Measurements from ENCODE around the gene KLRC1. TPM values are rescaled to one million over a fixed set of nuclear protein-coding genes. Genes with fewer than 3 reads are reported as not detected.
"Not testable (repeated sequence)": the region's sequence is repeated elsewhere in the genome, so short reads cannot be mapped to it uniquely, and the experiment has no call there.

The KLRC1 gene
- total RNA-seq, result 0.95 TPM

DNA sequence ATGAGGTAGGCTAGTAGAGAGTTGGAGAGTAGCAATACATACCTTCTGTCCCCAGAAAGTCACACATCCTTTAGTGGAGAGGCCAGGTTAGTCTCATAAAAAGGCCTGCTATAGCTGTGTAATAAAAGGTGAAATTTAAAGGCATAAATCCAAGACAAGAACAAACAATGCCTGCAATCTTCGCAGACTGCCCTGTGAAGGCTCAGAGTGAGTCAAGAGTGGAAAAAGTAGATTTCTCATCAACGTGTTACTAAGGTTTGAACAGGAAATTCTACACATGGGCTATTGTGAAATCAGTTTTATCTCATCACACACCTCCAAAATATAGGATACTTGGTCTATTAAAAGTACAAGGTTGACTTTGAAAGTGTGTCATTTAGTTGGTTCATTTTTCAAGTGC lies at the start of gene KLRC1:
KLRC1 (minus strand) TSS at position 222 of the 400 bp plus-strand sequence. CDS start 2,221 bp downstream, outside the sequence.
- no peak for DNase-seq (ENCODE audit: low spot score)

DNA sequence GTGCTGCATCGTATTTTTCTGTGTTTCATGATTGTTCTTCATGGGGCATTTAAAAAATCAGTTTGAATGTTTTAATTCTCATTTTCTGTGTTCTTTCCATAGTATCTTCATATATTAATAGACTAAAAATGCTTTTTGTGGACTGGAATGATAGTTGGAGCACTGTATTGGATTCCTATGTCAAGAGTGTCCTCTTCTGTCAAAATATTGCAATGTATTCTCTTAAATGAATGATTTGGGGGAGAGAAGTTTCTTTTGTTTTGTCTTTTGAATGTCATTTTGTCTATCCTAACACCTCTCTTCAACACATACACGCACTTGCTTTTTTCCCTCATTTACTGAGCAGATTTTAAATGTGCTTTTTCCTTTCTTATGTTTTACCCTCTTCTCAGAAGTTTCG lies 47.9 kb upstream of the KLRC1 start:
- DNase-seq (ENCODE audit: low spot score), result no peak

DNA sequence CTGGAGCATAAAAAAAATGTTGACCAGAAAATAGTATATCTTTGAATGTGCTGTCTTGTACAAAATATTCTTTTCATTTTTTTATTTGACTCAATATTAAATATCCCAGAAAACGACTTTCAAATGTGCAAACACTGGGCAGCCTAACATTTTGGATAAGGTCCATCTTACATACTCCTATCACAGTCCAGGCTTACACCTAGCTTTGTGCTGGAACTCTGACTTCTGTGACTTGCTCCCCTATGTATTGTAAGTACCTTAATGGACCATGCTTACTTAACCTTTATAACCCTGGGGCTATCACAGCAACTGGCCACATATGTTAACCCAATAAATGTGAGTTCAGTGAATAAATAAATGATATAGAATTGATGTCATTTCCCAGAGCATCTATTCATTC lies 44.9 kb upstream of the KLRC1 start:
- DNase-seq (ENCODE audit: low spot score), result no peak

DNA sequence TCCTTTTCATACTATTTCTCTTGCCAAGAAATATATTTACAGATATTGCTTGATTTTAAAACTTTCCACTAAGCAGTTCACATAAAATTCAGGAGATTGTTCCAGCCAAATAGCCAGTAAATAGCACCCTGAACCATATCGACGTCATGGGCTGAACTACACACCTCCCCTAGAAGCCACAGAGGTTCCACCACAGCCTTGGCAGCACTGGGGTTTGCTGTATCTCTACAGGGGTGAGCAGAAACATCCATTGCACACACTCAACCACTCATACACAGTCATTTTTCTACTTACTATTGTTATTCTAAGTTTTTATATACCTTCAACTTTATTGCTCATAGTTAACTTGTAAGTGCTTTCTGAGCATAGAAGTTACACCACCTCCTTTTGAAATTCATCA lies 44.4 kb upstream of the KLRC1 start:
- DNase-seq (ENCODE audit: low spot score), result no peak

DNA sequence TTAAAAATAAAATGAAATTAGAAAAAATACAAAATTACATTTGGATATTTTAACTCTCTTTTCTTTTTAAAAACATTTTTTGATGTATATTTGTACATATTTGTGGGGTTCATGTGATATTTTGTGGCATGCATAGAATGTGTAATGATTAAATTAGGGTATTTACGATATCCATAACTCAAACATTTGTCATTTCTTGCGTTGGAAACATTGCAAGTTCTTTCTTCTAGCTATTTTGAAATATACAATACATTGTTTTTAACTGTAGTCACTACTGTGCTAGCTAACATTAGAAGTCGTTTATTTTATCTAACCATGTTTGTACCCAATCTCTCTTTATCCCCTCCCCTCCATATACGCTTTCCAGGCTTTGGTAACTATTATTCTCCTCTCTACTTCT lies 38.6 kb upstream of the KLRC1 start:
- no peak for DNase-seq (ENCODE audit: low spot score)

DNA sequence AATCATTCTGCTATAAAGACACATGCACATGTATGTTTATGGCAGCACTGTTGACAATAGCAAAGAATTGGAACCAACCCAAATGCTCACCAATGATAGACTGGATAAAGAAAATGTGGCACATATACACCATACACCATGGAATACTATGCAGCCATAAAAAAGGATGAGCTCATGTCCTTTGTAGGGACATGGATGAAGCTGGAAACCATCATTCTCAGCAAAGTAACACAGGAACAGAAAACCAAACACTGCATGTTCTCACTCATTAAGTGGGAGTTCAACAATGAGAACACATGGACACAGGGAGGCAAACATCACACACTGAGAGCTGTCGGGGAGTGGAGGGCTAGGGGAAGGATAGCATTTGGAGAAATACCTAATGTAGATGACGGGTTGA lies 34.2 kb upstream of the KLRC1 start:
- not testable (repeated sequence) for DNase-seq (ENCODE audit: low spot score)

DNA sequence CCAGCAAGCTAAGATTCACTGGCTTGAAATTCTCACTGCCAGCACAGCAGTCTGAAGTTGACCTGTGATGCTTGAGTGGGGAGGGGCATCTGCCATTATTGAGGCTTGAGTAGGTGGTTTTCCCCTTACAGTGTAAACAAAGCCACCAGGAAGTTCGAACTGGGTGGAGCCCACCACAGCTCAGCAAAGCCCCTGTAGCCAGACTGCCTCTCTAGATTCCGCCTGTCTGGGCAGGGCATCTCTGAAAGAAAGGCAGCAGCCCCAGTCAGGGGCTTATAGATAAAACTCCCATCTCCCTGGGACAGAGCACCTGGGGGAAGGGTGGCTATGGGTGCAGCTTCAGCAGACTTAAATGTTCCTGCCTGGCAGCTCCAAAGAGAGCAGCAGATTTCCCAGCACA lies 28.7 kb upstream of the KLRC1 start:
- not testable (repeated sequence) for DNase-seq (ENCODE audit: low spot score)

DNA sequence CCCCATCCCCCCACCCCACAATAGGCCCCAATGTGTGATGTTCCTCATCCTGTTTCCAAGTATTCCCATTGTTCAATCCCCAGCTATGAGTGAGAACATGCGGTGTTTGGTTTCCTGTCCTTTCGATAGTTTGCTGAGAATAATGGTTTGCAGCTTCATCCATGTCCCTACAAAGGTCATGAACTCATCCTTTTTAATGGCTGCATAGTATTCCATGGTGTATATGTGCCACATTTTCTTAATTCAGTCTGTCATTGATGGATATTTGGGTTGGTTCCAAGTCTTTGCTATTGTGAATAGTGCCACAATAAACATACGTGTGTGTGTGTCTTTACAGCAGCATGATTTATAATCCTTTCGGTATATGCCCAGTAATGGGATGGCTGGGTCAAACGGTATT lies 19.6 kb upstream of the KLRC1 start:
- not testable (repeated sequence) for DNase-seq (ENCODE audit: low spot score)

DNA sequence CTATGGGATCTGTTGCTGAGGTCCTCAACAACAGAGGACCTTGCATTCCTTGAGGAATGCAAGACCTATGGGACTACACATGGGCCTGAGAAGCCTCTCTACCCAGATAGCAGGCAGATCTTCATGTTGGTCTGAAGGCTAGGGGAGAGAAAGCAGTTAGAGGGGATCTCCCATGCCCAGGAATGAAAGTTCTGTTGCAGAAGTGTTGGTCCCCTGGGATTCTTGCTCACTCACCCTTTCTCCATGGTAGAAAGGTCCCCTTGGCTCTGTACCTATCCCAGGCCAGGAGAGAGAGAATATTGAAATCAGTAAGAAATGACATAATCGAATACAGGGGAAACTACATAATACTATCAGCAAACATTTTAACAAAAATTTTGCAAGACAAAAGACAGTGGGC lies 16.5 kb upstream of the KLRC1 start:
- no peak for DNase-seq (ENCODE audit: low spot score)

DNA sequence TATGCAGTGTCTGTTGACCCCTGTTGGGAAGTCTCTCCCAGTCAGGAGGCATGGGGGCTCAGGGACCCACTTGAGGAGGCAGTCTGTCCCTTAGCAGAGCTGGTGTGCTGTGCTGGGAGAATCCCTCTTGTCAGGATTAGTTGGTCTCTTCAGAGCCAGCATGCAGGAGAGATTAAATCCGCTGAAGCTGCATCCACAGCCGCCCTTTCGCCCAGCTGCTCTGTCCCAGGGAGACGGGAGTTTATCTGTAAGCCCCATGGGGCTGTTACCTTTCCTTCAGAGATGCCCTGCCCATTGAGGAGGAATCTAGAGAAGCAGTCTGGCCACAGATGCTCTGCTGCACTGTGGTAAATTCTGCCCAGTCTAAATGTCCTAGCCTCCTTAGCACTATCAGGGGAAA lies 13.1 kb upstream of the KLRC1 start:
- no peak for DNase-seq (ENCODE audit: low spot score)

DNA sequence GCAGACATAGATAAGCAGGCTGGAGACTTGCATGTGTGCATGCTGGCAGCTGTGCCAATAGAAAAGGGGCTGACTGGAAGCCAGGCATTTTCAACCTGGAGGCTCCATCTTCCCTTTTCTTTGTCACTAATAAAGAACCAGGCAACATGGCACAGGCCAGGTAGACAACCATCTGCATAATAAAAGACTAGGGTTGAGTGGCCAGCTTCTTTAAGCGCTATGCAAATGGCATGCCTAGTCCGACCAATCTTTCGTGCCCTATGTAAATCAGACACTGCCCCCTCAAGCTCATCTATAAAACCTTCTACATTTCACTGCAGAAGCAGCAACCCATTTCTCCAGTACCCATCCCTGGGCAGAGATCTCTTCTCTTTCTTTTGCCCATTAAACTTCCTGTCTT lies 4.6 kb upstream of the KLRC1 start:
- no peak for DNase-seq (ENCODE audit: low spot score)

DNA sequence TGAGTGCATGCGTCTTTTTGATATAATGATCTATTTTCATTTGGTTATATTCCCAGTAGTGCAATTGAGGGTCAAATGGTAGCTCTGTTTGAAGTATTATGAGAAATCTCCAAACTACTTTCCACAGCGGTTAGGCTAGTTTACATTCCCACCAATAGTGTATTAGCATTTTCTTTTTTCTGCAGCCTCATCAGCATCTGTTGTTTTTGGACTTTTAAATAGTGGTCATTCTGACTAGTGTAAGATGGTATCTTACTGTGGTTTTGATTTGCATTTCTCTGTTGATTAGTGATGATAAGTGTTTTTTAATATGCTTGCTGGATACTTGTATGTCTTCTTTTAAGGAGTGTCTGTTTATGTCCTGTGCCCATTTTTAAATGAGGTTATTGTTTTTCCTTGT lies 3.7 kb upstream of the KLRC1 start:
- DNase-seq (ENCODE audit: low spot score), result no peak

DNA sequence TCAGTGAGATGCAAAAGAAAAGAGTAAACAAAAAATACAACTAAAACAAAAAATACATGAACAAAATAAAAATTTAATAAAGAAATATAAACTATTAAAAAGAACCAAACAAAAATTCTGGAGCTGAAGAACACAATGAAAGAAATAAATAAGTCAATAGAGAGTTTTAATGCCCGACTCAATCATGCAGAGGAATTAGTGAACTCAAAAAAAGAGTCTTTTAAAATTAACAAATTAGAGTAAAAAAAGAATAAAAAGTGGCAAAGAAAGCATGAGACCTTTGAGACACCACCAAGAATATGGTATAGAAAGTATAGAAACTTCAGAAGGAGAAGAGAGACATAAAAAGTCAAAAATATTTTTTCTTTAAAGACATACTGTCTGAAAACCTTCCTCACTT lies 2.6 kb upstream of the KLRC1 start:
- DNase-seq (ENCODE audit: low spot score), result no peak

DNA sequence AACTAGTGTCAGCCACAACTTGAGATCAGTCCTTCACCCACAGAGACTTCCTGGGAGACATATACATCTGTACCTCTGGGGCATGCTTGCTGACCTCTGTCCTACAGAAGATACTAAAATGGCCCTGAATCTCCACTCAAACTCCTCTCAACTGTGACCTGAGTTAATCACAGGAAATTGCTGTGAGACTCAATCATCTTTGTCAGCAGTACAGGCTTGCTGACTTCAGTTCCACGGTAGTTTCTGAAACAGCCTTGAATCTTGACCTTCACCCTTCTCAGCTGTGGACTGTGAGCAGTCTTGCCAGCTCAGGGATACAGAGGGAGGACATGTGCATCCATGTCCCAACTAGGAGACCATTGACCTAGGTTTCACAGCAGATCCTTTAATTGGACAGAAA lies 1.4 kb upstream of the KLRC1 start:
- no peak for DNase-seq (ENCODE audit: low spot score)

DNA sequence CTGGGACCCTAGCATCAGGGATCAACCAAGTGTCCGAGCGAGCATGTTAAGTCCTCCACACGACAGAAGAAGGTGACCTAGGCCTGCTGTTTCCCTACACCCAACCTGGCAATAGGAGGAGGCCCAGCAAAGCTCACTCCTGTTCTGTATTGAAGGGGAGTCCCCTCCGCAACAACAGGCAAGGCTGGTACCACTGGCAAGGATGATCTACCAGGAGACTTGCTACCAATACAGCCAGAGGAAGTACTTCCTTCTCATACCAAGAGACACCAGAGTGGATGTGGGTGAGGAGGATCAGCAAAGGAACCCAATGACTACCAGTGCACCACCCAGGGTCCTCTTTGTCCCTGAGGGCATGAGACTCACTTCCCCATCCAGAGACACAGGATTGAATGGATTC lies 4.9 kb downstream of the KLRC1 start:
- DNase-seq (ENCODE audit: low spot score), result no peak

DNA sequence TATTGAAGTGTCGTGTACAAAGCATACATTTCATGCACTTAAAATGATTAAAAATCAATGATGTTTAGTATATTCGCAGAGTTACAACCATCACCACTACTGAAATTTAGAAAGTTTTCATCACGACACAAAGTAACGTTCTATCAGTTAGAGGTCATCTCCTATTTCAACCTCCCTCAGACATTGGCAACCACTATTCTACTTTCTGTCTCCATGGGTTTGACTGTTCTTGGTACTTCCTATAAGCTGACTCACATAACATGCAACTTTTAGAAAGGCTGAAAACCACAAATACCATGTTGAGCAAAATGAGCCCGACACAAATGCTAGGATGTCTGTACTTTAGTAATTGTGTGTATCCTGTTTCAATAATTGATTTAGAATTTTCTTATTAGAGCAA lies 7.1 kb downstream of the KLRC1 start:
- not testable (repeated sequence) for DNase-seq (ENCODE audit: low spot score)

DNA sequence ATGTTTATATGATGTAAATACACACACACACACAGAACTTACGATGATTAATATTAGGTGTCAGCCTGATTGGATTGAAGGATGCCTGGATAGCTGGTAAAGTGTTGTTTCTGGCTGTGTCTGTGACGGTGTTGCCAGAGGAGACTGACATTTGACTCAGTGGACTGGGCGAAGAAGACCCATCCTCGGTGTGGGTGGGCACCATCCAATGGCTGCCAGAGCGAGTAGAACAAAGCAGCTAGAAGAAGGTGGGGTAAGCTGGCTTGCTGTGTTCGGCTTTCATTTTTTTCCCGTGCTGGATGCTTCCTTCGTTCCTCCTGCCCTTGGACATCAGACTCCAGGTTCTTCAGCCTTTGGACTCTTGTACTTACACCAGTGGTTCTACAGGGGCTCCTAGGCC lies 12.0 kb downstream of the KLRC1 start:
- DNase-seq (ENCODE audit: low spot score), result not testable (repeated sequence)

DNA sequence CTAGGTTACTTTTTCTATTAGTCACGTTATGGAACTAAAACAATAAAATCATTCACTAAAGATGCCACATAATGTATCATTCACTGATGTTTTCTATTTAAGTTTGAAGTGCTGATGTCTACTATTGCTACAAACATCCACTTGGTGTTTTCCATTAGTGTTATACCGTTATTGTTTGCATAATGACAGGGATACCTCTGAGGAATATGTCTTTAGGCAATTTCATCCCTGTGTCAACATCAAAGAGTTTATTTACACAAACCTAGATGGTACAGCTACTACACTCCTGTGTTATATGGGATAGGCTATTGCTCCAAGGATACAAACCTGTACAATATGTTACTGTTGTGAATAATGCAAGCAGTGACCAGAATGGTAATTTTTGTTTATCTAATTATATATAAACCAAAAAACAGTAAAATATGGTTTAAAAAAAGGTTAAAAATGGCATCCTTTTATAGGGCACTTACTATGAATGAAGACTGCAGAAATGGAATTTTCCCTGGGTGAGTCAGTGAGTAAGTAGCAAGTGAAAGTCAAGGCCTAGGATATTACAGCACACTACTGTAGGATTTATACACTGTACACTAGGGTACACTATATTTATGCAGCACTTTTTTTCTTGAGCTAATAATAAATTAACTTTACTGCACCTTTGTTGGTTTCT lies 13.4 kb downstream of the KLRC1 start:
- not testable (repeated sequence) for DNase-seq (ENCODE audit: low spot score)

DNA sequence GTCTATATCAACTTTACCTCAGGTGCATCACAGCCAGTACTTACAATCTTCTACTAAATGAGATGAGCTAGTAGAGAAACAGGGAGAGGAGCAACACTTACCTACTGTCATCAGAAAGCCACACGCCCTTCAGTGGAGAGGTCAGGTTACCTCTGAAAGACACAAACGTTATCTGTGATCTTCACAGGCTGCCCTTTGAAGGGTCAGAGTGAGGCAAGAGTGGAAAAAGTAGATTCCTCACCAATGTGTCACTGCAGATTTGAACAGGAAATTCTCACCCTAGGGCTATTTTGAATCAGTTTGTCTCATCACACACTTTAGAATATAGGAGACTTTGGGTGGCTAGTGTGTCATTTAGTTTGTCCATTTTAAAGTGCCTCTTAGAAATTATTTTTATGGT lies 15.6 kb downstream of the KLRC1 start:
- DNase-seq (ENCODE audit: low spot score), result not testable (repeated sequence)

DNA sequence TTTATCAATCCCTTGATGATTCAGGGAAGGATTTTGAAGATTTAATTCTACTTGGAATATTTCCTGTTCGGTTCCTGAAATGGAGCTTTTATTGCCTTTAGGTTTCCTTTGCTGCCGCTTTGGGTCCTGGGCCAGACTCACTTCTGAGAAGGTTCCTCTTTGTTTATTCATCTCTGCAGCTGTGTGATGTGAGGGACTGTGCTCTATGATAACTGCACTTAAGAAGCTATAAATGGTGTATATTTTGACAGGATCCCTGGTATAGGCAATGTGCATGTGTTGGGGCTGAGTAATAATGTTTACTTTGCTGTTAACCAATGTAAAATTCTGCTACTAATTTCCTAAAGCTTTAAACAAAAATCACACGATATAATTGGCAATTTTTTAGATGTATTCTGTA lies 17.4 kb downstream of the KLRC1 start, which contains the start of gene KLRC2:
KLRC2 (minus strand) TSS at position 195 of the 400 bp plus-strand sequence; CDS start at position 171, 24 bp downstream.
- DNase-seq (ENCODE audit: low spot score), result not testable (repeated sequence)

DNA sequence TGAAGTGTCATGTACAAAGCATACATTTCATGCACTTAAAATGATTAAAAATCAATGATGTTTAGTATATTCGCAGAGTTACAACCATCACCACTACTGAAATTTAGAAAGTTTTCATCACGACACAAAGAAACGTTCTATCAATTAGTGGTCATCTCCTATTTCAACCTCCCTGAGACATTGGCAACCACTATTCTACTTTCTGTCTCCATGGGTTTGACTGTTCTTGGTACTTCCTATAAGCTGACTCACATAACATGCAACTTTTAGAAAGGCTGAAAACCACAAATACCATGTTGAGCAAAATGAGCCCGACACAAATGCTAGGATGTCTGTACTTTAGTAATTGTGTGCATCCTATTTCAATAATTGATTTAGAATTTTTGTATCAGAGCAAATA lies 22.6 kb downstream of the KLRC1 start:
- DNase-seq (ENCODE audit: low spot score), result not testable (repeated sequence)

DNA sequence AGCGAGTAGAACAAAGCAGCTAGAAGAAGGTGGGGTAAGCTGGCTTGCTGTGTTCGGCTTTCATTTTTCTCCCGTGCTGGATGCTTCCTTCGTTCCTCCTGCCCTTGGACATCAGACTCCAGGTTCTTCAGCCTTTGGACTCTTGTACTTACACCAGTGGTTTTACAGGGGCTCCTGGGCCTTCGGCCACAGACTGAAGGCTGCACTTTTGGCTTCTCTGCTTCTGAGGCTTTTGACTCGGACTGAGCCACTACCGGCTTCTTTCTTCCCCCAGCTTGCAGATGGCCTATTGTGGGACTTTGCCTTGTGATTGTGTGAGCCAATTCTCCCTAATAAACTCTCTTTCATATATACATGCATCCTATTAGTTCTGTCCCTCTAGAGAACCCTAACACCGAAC lies 27.2 kb downstream of the KLRC1 start:
- not testable (repeated sequence) for DNase-seq (ENCODE audit: low spot score)

DNA sequence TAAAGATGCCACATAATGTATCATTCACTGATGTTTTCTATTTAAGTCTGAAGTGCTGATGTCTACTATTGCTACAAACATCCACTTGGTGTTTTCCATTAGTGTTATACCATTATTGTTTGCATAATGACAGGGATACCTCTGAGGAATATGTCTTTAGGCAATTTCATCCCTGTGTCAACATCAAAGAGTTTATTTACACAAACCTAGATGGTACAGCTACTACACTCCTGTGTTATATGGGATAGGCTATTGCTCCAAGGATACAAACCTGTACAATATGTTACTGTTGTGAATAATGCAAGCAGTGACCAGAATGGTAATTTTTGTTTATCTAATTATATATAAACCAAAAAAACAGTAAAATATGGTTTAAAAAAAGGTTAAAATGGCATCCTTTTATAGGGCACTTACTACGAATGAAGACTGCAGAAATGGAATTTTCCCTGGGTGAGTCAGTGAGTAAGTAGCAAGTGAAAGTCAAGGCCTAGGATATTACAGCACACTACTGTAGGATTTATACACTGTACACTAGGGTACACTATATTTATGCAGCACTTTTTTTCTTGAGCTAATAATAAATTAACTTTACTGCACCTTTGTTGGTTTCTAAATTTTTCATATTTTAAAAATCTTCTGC lies 28.8 kb downstream of the KLRC1 start:
- DNase-seq (ENCODE audit: low spot score), result not testable (repeated sequence)

DNA sequence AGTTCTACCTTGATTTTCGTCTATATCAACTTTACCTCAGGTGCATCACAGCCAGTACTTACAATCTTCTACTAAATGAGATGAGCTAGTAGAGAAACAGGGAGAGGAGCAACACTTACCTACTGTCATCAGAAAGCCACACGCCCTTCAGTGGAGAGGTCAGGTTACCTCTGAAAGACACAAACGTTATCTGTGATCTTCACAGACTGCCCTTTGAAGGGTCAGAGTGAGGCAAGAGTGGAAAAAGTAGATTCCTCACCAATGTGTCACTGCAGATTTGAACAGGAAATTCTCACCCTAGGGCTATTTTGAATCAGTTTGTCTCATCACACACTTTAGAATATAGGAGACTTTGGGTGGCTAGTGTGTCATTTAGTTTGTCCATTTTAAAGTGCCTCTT lies 31.0 kb downstream of the KLRC1 start:
- not testable (repeated sequence) for DNase-seq (ENCODE audit: low spot score)
